ENCODE data around the gene LIN7B. TPM values are rescaled to one million over a fixed set of nuclear protein-coding genes. Genes with fewer than 3 reads are reported as not detected.
"Not testable (repeated sequence)": the region's sequence is repeated elsewhere in the genome, so short reads cannot be mapped to it uniquely, and the experiment has no call there.

LIN7B gene, protein sequence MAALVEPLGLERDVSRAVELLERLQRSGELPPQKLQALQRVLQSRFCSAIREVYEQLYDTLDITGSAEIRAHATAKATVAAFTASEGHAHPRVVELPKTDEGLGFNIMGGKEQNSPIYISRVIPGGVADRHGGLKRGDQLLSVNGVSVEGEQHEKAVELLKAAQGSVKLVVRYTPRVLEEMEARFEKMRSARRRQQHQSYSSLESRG
- total RNA-seq = 10 to 100 TPM; 18.0 to 23.6 (median 19.7) TPM
- polyA plus RNA-seq = 33.4 TPM
- long read RNA-seq, donor 1, transcript LIN7B-201 (6 exons, 755 nt) = major isoform, 7 of 21 reads
- long read RNA-seq, donor 1, partial matches to known transcripts = 4 of 21 reads
- long read RNA-seq, donor 1, other reads (novel, unspliced or antisense) = 9 of 21 reads
- long read RNA-seq, donor 2, transcript LIN7B-201 (6 exons, 755 nt) = major isoform, 5 of 10 reads
- long read RNA-seq, donor 2, partial matches to known transcripts = 1 of 10 reads
- long read RNA-seq, donor 2, other reads (novel, unspliced or antisense) = 2 of 10 reads
- long read RNA-seq, donor 3, transcript LIN7B-201 (6 exons, 755 nt) = major isoform, 5 of 10 reads
- long read RNA-seq, donor 3, partial matches to known transcripts = 0 of 10 reads
- long read RNA-seq, donor 3, other reads (novel, unspliced or antisense) = 4 of 10 reads
- long read RNA-seq, donor 4, transcript LIN7B-201 (6 exons, 755 nt) = major isoform, 7 of 10 reads
- long read RNA-seq, donor 4, partial matches to known transcripts = 0 of 10 reads
- long read RNA-seq, donor 4, other reads (novel, unspliced or antisense) = 2 of 10 reads

DNA sequence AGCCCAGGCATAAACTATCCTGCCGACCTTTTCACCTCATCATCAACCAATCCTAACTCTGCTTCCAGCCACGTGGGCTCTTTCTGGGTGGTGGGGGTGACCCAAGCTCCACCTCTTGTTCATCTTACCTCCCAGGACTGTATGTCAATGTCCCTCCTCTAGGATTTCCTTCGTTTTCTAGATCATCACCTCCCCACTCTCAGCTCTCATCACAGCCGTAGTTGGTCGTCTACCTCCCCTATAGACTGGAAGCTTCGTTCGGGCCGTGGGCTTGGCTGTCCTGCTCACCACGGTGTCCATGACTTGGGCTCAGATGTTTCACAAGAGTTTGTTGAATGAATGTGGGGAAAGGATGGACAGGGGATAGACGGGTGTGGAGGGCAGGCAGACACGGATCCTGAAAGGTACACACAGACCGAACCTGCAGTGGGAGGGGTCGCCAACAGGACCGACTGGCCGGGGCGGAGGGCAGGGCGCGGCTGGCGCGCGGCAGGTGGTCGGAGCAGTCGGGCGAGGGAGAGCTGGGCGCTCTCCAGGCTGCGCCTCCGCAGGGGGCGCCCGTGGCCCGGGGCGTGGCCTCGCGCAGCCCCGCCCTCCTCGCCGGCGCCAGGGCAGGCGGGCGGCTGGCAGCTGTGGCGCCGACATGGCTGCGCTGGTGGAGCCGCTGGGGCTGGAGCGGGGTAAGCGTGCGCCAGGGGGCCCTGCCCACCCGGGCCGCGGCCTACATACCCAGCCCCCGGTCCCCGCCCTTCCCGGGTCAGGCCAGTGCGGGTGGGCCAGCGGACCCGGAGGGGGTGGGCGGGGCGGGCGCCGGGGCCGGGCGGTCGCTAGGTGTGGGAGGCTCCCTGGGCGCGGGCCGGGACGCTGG is at the start of gene LIN7B:
TSS of gene LIN7B (plus strand) at position 609 of the 868 bp plus-strand sequence. CDS start at position 644, 35 bp downstream.
- Histone ChIP-seq H3K4me3 (ENCODE audit: low read length) (peak within 1 kb of the TSS; percentile 83), H3K4me1 (ENCODE audit: control insufficient read depth, insufficient read depth, low read length) (peaks cover 3% of the 10 kb centered on the region), H3K9me3 (ENCODE audit: control insufficient read depth, low read length) (no peaks in the 10 kb centered on the region), H3K27ac (ENCODE audit: low read length) (peak within 1 kb of the TSS; percentile 86), H3K27me3 (ENCODE audit: control insufficient read depth, insufficient read depth) (no peaks in the 10 kb centered on the region)
- intact Hi-C loops (cut with DNase I) = no loop called here
- ATAC-seq (peak; percentile 59 to 68), DNase-seq (peak; percentile 75 to 92 (median 91))
- WGBS = 2% methylated on average over 66 of the region's 66 CpGs

DNA sequence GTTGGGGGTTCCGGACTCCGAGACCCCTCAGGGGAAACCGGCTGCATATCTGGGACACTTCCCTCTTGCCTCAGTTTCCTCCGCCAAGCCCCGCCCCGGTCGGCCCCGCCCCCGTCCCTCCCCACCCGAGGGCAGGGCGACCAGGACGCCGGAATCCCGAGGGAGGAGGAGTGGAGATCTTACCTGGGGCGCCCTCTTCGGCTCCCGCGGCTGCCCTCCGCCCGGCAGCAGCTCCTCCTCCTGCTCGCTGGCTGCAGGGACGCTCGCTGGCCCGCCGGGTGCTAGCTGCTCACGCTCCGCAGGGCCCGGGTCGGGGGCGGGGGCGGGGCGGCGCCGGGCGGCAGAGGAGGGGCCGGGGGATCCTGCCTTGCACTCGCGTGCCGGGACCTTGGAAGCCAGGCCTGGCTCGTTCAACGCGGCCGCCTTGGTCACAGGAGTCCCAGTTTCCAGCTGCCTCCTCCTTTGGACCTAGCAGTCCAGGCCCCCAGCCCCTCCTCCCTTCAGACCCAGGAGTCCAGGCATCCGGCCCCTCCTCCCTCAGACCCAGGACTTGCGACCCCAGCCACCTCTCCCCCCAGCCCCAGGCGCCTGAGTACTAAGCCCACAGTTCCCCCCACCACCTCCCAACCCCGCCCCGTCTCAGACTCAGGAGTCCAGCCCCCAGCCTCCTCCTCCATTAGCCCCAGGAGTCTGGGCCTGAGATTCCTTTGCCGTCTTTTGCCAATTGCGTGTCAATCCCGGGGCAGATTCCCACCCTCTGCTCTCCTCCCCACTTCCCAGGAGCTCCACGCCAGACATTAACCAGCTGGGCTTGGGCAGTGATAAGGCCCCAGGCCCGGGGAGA is 49.2 kb upstream of the LIN7B start, which contains the start of gene NTF4:
TSS of gene NTF4 (minus strand) at position 51 of the 844 bp plus-strand sequence. CDS start 2,821 bp downstream, outside the sequence.
- Histone ChIP-seq H3K9me3 (ENCODE audit: control insufficient read depth, low read length) (no peaks in the 10 kb centered on the region), H3K27ac (ENCODE audit: low read length) (peak within 1 kb of the TSS; percentile 43), H3K4me1 (ENCODE audit: control insufficient read depth, insufficient read depth, low read length) (no peaks in the 10 kb centered on the region), H3K27me3 (ENCODE audit: control insufficient read depth, insufficient read depth) (no peaks in the 10 kb centered on the region), H3K4me3 (ENCODE audit: low read length) (peak within 1 kb of the TSS; percentile 40)
- 3% methylated on average over 53 of the region's 53 CpGs for WGBS
- ATAC-seq (peak; percentile 47 to 56), DNase-seq (peak; percentile 28 to 75 (median 64))
- intact Hi-C loops (cut with DNase I) = no loop called here

DNA sequence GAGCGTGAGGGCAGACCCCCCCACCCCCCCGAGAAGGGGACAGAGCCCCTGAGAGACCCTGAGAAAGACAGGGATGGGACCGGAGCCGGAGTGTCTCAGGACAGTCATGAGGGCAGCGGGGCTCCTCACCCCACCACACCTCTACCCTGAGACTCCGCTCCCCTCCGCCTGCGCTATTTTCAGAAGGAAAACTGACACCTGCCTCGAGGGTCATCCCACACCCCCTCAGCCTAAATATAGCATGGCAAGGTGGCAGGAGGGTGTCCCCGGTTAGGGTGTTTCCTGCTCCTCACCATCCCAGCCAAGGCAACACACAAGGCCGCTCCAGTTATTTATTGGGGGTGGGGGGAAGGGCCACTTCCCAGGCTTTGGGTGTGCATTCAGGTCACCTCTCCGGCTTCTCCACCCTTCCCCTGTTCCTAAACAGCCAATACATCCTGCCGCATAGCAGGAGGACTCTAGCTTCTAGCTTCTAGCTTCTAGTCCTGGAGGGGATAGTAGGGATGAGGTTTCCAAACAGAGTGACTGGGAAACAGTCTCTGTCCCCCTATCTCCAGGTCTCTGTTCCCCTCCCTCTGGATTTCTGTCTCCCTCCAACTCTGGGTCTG is 48.2 kb upstream of the LIN7B start:
- WGBS = 31% methylated on average over 12 of the region's 13 CpGs
- peak; percentile 28 to 59 for ATAC-seq
- intact Hi-C loops (cut with DNase I) = no loop called here
- H3K4me3 ChIP-seq (ENCODE audit: low read length) = no peak overlapping the region
- H3K27ac ChIP-seq (ENCODE audit: low read length) = no peak overlapping the region
- H3K4me1 ChIP-seq (ENCODE audit: control insufficient read depth, insufficient read depth, low read length) = no peaks in the 10 kb centered on the region
- DNase-seq = no peak
- H3K9me3 ChIP-seq (ENCODE audit: control insufficient read depth, low read length) = no peaks in the 10 kb centered on the region
- H3K27me3 ChIP-seq (ENCODE audit: control insufficient read depth, insufficient read depth) = no peaks in the 10 kb centered on the region

DNA sequence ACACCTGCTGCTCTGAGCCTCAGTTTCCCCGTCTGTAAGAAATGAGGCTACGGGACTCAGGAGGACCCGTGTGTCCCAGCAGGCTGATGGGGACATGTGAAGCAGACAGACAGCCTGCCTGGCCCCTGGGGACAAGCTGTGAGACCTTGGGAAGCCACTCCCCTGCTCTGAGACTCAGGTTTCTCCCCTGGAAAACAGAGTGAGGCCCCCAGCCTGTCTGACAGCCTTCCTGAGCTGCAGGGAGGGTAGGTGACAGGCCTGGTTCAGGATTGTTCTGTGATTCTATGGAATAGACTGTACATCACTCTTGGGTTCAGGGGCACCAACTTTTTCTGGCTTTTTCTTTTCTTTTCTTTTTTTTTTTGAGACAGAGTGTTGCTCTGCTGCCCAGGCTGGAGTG is 46.6 kb upstream of the LIN7B start:
- DNase-seq = no peak
- H3K27ac ChIP-seq (ENCODE audit: low read length) = no peak overlapping the region
- WGBS = 56% methylated on average over 3 of the region's 3 CpGs
- H3K4me1 ChIP-seq (ENCODE audit: control insufficient read depth, insufficient read depth, low read length) = no peaks in the 10 kb centered on the region
- no peak for ATAC-seq
- no peaks in the 10 kb centered on the region for H3K27me3 ChIP-seq (ENCODE audit: control insufficient read depth, insufficient read depth)
- intact Hi-C loops (cut with DNase I) = no loop called here
- no peaks in the 10 kb centered on the region for H3K9me3 ChIP-seq (ENCODE audit: control insufficient read depth, low read length)
- no peak overlapping the region for H3K4me3 ChIP-seq (ENCODE audit: low read length)

DNA sequence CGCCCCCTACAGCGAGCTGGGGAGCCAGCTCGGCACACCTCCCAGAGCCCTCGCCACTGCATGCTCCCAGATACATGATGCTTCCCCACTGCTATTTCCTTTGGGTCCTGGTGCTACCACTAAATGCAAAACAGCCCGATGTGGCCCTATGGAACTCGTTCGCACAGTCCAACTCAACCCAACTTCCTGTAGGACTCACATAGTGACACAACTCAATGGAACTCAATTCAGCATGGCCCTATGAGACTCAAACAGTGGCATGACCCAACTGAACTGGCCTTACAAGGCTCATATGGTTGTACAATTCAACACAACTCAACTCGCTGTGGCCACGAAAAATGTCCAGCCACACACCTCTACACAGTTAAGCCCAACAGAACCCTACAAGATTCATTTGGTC is 45.1 kb upstream of the LIN7B start:
- intact Hi-C loops (cut with DNase I) = no loop called here
- Histone ChIP-seq H3K27ac (ENCODE audit: low read length) (no peak overlapping the region), H3K27me3 (ENCODE audit: control insufficient read depth, insufficient read depth) (no peaks in the 10 kb centered on the region), H3K4me3 (ENCODE audit: low read length) (no peak overlapping the region), H3K4me1 (ENCODE audit: control insufficient read depth, insufficient read depth, low read length) (peaks cover 2% of the 10 kb centered on the region), H3K9me3 (ENCODE audit: control insufficient read depth, low read length) (no peaks in the 10 kb centered on the region)
- ATAC-seq (no peak), DNase-seq (no peak)
- WGBS = 90% methylated on average over 9 of the region's 9 CpGs

DNA sequence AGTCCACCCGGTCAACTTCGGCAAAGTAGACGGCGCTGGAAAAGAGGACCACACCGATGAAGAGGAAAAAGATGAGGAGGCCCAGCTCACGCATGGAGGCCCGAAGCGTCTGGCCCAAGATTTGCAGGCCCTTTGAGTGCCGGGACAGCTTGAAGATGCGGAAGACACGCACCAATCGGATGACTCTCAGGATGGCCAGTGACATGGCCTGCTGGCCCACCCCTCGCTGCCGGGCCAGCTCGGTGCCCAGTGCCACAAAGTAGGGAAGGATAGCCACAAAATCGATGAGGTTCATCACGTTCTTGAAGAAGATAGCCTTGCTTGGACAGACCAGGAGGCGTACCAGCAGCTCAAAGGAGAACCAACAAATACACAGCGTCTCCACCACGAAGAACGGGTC is 43.8 kb upstream of the LIN7B start:
- 96% methylated on average over 21 of the region's 21 CpGs for WGBS
- intact Hi-C loops (cut with DNase I) = no loop called here
- Histone ChIP-seq H3K9me3 (ENCODE audit: control insufficient read depth, low read length) (no peaks in the 10 kb centered on the region), H3K4me1 (ENCODE audit: control insufficient read depth, insufficient read depth, low read length) (peaks cover 2% of the 10 kb centered on the region), H3K27ac (ENCODE audit: low read length) (no peak overlapping the region), H3K27me3 (ENCODE audit: control insufficient read depth, insufficient read depth) (no peaks in the 10 kb centered on the region), H3K4me3 (ENCODE audit: low read length) (no peak overlapping the region)
- DNase-seq (no peak), ATAC-seq (no peak)

DNA sequence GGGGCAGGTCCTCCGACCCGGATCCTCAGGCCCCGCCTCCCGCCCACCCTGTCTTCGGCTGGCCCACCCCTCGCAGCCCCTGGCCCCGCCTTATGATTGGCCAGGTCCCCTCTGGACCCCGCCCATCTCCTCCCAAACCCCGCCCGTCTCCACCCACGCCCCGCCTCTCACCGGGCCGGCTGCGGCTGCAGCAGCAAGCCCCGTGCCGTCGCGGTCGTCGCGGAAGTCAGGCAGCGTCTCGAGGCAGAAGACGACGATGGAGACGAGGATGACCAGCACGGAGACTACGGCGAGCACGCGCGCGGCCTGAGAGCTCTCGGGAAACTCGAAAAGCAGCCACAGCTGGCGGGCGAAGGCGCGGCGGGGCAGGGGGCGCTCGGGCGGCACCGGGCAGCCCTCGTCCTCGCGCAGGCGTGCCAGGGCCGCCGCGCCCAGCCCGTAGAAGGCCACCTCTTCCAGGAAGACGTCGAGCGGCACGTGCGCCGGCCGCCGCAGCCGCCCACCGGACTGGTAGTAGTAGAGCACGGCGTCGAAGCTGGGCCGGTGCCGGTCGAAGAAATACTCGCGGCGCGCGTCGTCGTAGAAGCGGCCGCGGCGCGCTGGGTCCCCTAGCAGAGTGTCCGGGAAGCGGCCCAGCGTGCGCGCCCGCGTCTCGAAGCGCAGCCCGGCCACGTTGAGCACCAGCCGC is 42.2 kb upstream of the LIN7B start:
- H3K4me3 ChIP-seq (ENCODE audit: low read length) = peak overlapping the region; percentile 33
- intact Hi-C loops (cut with DNase I) = no loop called here

DNA sequence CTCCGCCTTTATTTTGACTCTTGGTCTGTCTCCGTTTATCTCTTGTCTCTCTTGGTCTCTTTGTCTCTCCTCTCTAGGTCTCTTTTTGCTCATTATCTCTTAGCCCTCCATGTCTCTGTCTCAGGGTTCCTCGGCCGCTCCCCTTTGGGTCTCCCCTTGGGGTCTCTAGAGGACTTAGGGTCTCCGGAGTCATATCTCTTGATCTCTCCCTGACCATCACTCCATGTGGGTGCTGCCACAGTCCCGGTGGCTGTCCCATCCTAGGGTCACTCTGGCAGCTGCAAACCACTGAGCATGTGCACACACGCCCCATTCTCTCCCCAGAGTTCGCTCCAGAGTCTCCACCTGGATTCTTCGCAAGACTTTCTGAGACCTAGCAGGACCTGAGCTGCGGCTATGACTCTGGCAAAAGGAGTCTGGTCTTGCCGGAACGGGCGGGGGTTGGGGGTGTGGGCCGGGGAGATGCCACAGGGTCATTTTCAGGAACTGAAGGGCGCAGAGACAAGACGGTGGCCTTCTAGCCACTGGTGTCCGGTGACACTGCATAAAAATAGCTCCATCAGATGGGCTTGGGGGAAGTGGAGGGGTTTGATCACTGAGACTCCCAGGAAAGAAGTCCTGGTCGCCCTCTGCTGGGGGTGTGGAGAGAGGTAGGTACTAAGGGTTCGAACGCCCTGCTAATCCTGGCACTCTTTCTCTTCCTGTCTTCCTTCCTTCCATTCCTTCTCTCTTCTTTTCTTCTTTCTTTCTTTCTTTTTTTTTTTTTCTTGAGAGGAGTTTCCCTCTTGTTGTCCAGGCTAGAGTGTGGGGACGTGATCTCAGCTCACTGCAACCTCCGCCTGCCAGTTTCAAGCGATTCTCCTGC is 40.4 kb upstream of the LIN7B start:
- Histone ChIP-seq H3K27ac (ENCODE audit: low read length) (peak overlapping the region; percentile 67), H3K9me3 (ENCODE audit: control insufficient read depth, low read length) (no peaks in the 10 kb centered on the region), H3K4me3 (ENCODE audit: low read length) (no peak overlapping the region), H3K4me1 (ENCODE audit: control insufficient read depth, insufficient read depth, low read length) (peaks cover 2% of the 10 kb centered on the region), H3K27me3 (ENCODE audit: control insufficient read depth, insufficient read depth) (no peaks in the 10 kb centered on the region)
- WGBS = 56% methylated on average over 23 of the region's 23 CpGs
- peak; percentile 40 to 63 for ATAC-seq
- no peak for DNase-seq
- intact Hi-C loops (cut with DNase I) = no loop called here

More for the DNA sequence above, 42.2 kb upstream of the LIN7B start:
- DNase-seq (peak in 1 of 3 donors; percentile 71), ATAC-seq (no peak)
- no peaks in the 10 kb centered on the region for H3K27me3 ChIP-seq (ENCODE audit: control insufficient read depth, insufficient read depth)
- WGBS = 4% methylated on average over 93 of the region's 93 CpGs
- H3K4me1 ChIP-seq (ENCODE audit: control insufficient read depth, insufficient read depth, low read length) = peaks cover 2% of the 10 kb centered on the region
- H3K27ac ChIP-seq (ENCODE audit: low read length) = no peak overlapping the region
- H3K9me3 ChIP-seq (ENCODE audit: control insufficient read depth, low read length) = no peaks in the 10 kb centered on the region

DNA sequence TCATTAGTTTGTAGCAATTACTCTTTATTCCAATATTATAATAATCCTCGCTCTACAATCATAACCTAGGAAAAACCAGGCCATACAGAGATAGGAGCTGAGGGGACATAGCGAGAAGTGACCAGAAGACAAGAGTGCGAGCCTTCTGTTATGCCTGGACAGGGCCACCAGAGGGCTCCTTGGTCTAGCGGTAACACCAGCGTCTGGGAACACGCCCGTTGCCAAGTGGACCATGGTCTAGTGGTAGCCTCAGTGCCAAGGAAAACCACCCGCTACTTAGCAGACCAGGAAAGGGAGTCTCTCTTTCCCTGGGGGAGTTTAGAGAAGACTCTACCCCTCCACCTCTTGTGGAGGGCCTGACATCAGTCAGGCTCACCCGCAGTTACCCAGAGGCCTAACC is 39.3 kb upstream of the LIN7B start:
- H3K4me3 ChIP-seq (ENCODE audit: low read length); intact Hi-C loops (cut with DNase I); H3K9me3 ChIP-seq (ENCODE audit: control insufficient read depth, low read length); H3K4me1 ChIP-seq (ENCODE audit: control insufficient read depth, insufficient read depth, low read length); H3K27me3 ChIP-seq (ENCODE audit: control insufficient read depth, insufficient read depth); H3K27ac ChIP-seq (ENCODE audit: low read length): not testable (repeated sequence)
- WGBS = 14% methylated on average over 8 of the region's 9 CpGs
- DNase-seq (peak; percentile 84 to 92 (median 88)), ATAC-seq (peak in 1 of 2 donors; percentile 32)

Data from right cardiac atrium (tissue), 5 donors.